CD4-positive, alpha-beta memory T cell (primary cell): Measurements from ENCODE around the gene MAPK8IP1. TPM values are rescaled to one million over a fixed set of nuclear protein-coding genes. Genes with fewer than 3 reads are reported as not detected.

Source experiments
- CTCF ChIA-PET: fragments of 350-600 bp; sonication (Branson Sonifier 250); formaldehyde crosslinking; loops from one replicate; lab custom pipeline; 2021; ENCODE audit warnings: inconsistent platforms; ENCODE audit not compliant: partially characterized antibody; lab: Charles Lee
- POLR2A ChIA-PET: fragments of 350-600 bp; sonication (Branson Sonifier 250); formaldehyde crosslinking; loops from one replicate; lab custom pipeline; 2021; ENCODE audit not compliant: partially characterized antibody; lab: Charles Lee
- DNase-seq, 5 donors: peaks; one replicate each; pipeline versions ENCODE4 v3.0.0 to v3.0.0-alpha.2; 2020 to 2022; ENCODE audit warnings: mixed read lengths in 1 of 5
- H3K27ac ChIP-seq: one replicate; pipeline ENCODE4 v1.7.0; 2013; ENCODE audit warnings: low read depth, low read length
- H3K27me3 ChIP-seq: 2 replicates; pipeline ENCODE4 v1.7.0; 2013; ENCODE audit warnings: mild to moderate bottlenecking, low read length, moderate library complexity; ENCODE audit not compliant: insufficient read depth
- H3K36me3 ChIP-seq: 2 replicates; pipeline ENCODE4 v1.7.0; 2013; ENCODE audit warnings: mild to moderate bottlenecking, low read length, moderate library complexity; ENCODE audit not compliant: insufficient read depth
- H3K4me1 ChIP-seq: 2 replicates; pipeline ENCODE4 v1.7.0; 2013; ENCODE audit warnings: mild to moderate bottlenecking, low read length, moderate library complexity; ENCODE audit not compliant: insufficient read depth
- H3K4me3 ChIP-seq, 2 donors: one replicate each; pipeline ENCODE4 v1.7.0; 2013; ENCODE audit warnings: low read length in 2 of 2, mild to moderate bottlenecking in 1 of 2
- H3K9me3 ChIP-seq, 2 donors: one replicate each; pipeline ENCODE4 v1.7.0; 2013; ENCODE audit warnings: low read length in 2 of 2, control low read depth in 1 of 2; ENCODE audit not compliant: control insufficient read depth in 1 of 2
- H3K27ac Mint-ChIP-seq, 7 donors: one replicate each; pipeline ENCODE4 v1.8.0; 2020 to 2021; ENCODE audit warnings: mixed read lengths in 7 of 7, mild to moderate bottlenecking in 6 of 7, inconsistent platforms in 3 of 7, moderate library complexity in 3 of 7
- H3K27me3 Mint-ChIP-seq, 2 donors: one replicate each; pipeline ENCODE4 v1.8.0; 2020 to 2021; ENCODE audit warnings: mixed read lengths in 2 of 2
- H3K36me3 Mint-ChIP-seq, 2 donors: one replicate each; pipeline ENCODE4 v1.8.0; 2020 to 2021; ENCODE audit warnings: mixed read lengths in 2 of 2, inconsistent platforms in 1 of 2, mild to moderate bottlenecking in 1 of 2
- H3K4me1 Mint-ChIP-seq, 4 donors: one replicate each; pipeline ENCODE4 v1.8.0; 2020 to 2021; ENCODE audit warnings: mixed read lengths in 4 of 4, mild to moderate bottlenecking in 1 of 4
- H3K4me3 Mint-ChIP-seq, 8 donors: one replicate each; pipeline ENCODE4 v1.8.0; 2020 to 2021; ENCODE audit warnings: mixed read lengths in 8 of 8, mild to moderate bottlenecking in 7 of 8, moderate library complexity in 6 of 8, inconsistent platforms in 3 of 8
- H3K9me3 Mint-ChIP-seq, 8 donors: one replicate each; pipeline ENCODE4 v1.8.0; 2020 to 2021; ENCODE audit warnings: mixed read lengths in 8 of 8, mild to moderate bottlenecking in 5 of 8, inconsistent platforms in 3 of 8, moderate library complexity in 1 of 8
- intact Hi-C: fragments of 100-400 bp; cut with micrococcal nuclease; formaldehyde crosslinking; loops from one replicate; pipeline ENCODE4 v1.15.1; 2023
- polyA plus RNA-seq, 2 donors: library from polyadenylated mRNA; unstranded; fragments of 300-500 nt; fragmentation: Illumina TruSeq; gene quantifications; one replicate each; pipeline ENCODE4 v1.2.3, GENCODE V29; 2021
- total RNA-seq, 2 experiments: library from RNA; stranded (reverse); gene quantifications; one replicate each; pipeline ENCODE4 v1.2.3, GENCODE V29; 2021

MAPK8IP1 gene
- total and polyA plus RNA-seq, 4 experiments from 2014 or later, result 0.06 to 0.86 (median 0.40) TPM

- no peak for DNase-seq
- peaks cover 23 to 54% (median 39%) of the 10 kb centered on the region in 4 donors for H3K4me1 Mint-ChIP-seq
- no peak overlapping the region for H3K4me3 ChIP-seq
- no peaks in the 10 kb centered on the region for H3K27me3 ChIP-seq
- POLR2A ChIA-PET, result interaction anchor here (6.2 kb wide), 1 partner anchor 8 kb away, joined by 77 read pairs; the partner anchor contains the start of gene PEX16
- H3K9me3 ChIP-seq, result no peaks in the 10 kb centered on the region
- intact Hi-C loops, result no loop called here
- CTCF ChIA-PET, result interaction anchor here (1.0 kb wide), 1 partner anchor 39 kb away, joined by 3 read pairs; no protein-coding TSS in a partner anchor
- H3K27ac ChIP-seq, result no peak overlapping the region
- peak overlapping the region in 3 of 7 donors; percentile 54 to 76 (median 66) for H3K27ac Mint-ChIP-seq
- H3K4me3 Mint-ChIP-seq, result peak overlapping the region in 2 of 8 donors; percentile 28 to 31
- peaks cover 0 to 6% of the 10 kb centered on the region in 2 donors for H3K36me3 Mint-ChIP-seq
- H3K9me3 Mint-ChIP-seq, result peaks cover 0 to 2% (median 0%) of the 10 kb centered on the region in 8 donors
- H3K36me3 ChIP-seq, result no peaks in the 10 kb centered on the region
- H3K27me3 Mint-ChIP-seq, result peaks cover 0 to 1% of the 10 kb centered on the region in 2 donors
- peaks cover 37% of the 10 kb centered on the region for H3K4me1 ChIP-seq
These were observed 40.1 kb downstream of the MAPK8IP1 start for GRCh38 chr11:45925550-45925949.

DNA sequence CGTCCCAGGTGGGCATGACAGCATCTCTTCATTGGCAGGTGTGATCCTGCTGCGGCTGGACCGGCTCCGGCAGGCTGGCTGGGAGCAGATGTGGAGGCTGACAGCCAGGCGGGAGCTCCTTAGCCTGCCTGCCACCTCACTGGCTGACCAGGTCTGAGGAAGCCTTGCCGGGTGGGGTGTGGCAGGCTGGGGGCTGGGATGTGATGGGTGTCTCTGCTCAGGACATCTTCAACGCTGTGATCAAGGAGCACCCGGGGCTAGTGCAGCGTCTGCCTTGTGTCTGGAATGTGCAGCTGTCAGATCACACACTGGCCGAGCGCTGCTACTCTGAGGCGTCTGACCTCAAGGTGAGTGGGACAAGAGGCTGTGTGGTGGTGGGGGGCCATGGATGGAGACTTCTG is 40.5 kb downstream of the MAPK8IP1 start:
- ChIA-PET CTCF (interaction anchor here (1.0 kb wide), 1 partner anchor 39 kb away, joined by 3 read pairs; no protein-coding TSS in a partner anchor), POLR2A (interaction anchor here (6.2 kb wide), 1 partner anchor 8 kb away, joined by 77 read pairs; the partner anchor contains the start of gene PEX16)
- peaks cover 41% of the 10 kb centered on the region for H3K4me1 ChIP-seq
- H3K36me3 Mint-ChIP-seq, result peaks cover 0 to 6% of the 10 kb centered on the region in 2 donors
- H3K27me3 ChIP-seq, result no peaks in the 10 kb centered on the region
- no peaks in the 10 kb centered on the region for H3K36me3 ChIP-seq
- no peak overlapping the region for H3K4me3 ChIP-seq
- intact Hi-C loops, result no loop called here
- peaks cover 0 to 2% (median 0%) of the 10 kb centered on the region in 8 donors for H3K9me3 Mint-ChIP-seq
- H3K27ac ChIP-seq, result no peak overlapping the region
- DNase-seq, result no peak
- no peak overlapping the region for H3K4me3 Mint-ChIP-seq
- H3K27me3 Mint-ChIP-seq, result peaks cover 0 to 1% of the 10 kb centered on the region in 2 donors
- H3K9me3 ChIP-seq, result no peaks in the 10 kb centered on the region
- peaks cover 24 to 54% (median 40%) of the 10 kb centered on the region in 4 donors for H3K4me1 Mint-ChIP-seq
- H3K27ac Mint-ChIP-seq, result peak overlapping the region in 2 of 7 donors; percentile 54 to 66

GRCh38 chr11:45926536-45927331 is 41.3 kb downstream of the MAPK8IP1 start:
- Histone ChIP-seq H3K27ac (no peak overlapping the region), H3K27me3 (no peaks in the 10 kb centered on the region), H3K9me3 (no peaks in the 10 kb centered on the region), H3K4me3 (no peak overlapping the region), H3K4me1 (peaks cover 44% of the 10 kb centered on the region), H3K36me3 (no peaks in the 10 kb centered on the region)
- H3K27ac Mint-ChIP-seq, result peak overlapping the region in 5 of 7 donors; percentile 29 to 78 (median 47)
- intact Hi-C loops, result no loop called here
- peaks cover 3 to 9% of the 10 kb centered on the region in 2 donors for H3K36me3 Mint-ChIP-seq
- CTCF ChIA-PET, result interaction anchor here (2.0 kb wide), 1 partner anchor 38 kb away, joined by 6 read pairs; no protein-coding TSS in a partner anchor
- POLR2A ChIA-PET, result interaction anchor here (0.5 to 6.2 kb wide), 2 partner anchors 9 to 1709 kb away, joined by 3 to 77 read pairs; partner anchors contain the start of gene PEX16
- H3K9me3 Mint-ChIP-seq, result peaks cover 0 to 2% (median 0%) of the 10 kb centered on the region in 8 donors
- H3K4me3 Mint-ChIP-seq, result no peak overlapping the region
- peaks cover 0 to 1% of the 10 kb centered on the region in 2 donors for H3K27me3 Mint-ChIP-seq
- peaks cover 25 to 55% (median 42%) of the 10 kb centered on the region in 4 donors for H3K4me1 Mint-ChIP-seq
- no peak for DNase-seq

GRCh38 chr11:45927332-45927683 is 41.9 kb downstream of the MAPK8IP1 start:
- Mint-ChIP-seq H3K4me1 (peaks cover 26 to 59% (median 43%) of the 10 kb centered on the region in 4 donors), H3K4me3 (no peak overlapping the region), H3K36me3 (peaks cover 6 to 9% of the 10 kb centered on the region in 2 donors), H3K27me3 (peaks cover 0 to 1% of the 10 kb centered on the region in 2 donors), H3K27ac (peak overlapping the region in 4 of 7 donors; percentile 29 to 78 (median 58)), H3K9me3 (peaks cover 0 to 2% (median 0%) of the 10 kb centered on the region in 8 donors)
- Histone ChIP-seq H3K27me3 (no peaks in the 10 kb centered on the region), H3K9me3 (no peaks in the 10 kb centered on the region), H3K36me3 (no peaks in the 10 kb centered on the region), H3K4me1 (peaks cover 47% of the 10 kb centered on the region), H3K27ac (no peak overlapping the region), H3K4me3 (no peak overlapping the region)
- no peak for DNase-seq
- ChIA-PET CTCF (interaction anchor here (2.0 kb wide), 1 partner anchor 38 kb away, joined by 6 read pairs; no protein-coding TSS in a partner anchor), POLR2A (interaction anchor here (6.2 kb wide), 1 partner anchor 9 kb away, joined by 77 read pairs; the partner anchor contains the start of gene PEX16)
- intact Hi-C loops, result no loop called here

- H3K9me3 ChIP-seq, result no peaks in the 10 kb centered on the region
- no peak overlapping the region for H3K27ac ChIP-seq
- ChIA-PET POLR2A (interaction anchor here (6.2 kb wide), 1 partner anchor 10 kb away, joined by 77 read pairs; the partner anchor contains the start of gene PEX16), CTCF (interaction anchor here (1.2 to 2.0 kb wide), 3 partner anchors 10 to 85 kb away, joined by 5 to 6 read pairs (median 5); partner anchors contain the start of gene PEX16)
- Mint-ChIP-seq H3K36me3 (peaks cover 7 to 10% of the 10 kb centered on the region in 2 donors), H3K4me3 (no peak overlapping the region), H3K27ac (peak overlapping the region in 5 of 7 donors; percentile 23 to 78 (median 62)), H3K4me1 (peaks cover 28 to 63% (median 47%) of the 10 kb centered on the region in 4 donors), H3K27me3 (peaks cover 0 to 1% of the 10 kb centered on the region in 2 donors), H3K9me3 (peaks cover 0 to 2% (median 0%) of the 10 kb centered on the region in 8 donors)
- H3K36me3 ChIP-seq, result no peaks in the 10 kb centered on the region
- no peak overlapping the region for H3K4me3 ChIP-seq
- peaks cover 47% of the 10 kb centered on the region for H3K4me1 ChIP-seq
- intact Hi-C loops, result no loop called here
- no peaks in the 10 kb centered on the region for H3K27me3 ChIP-seq
- DNase-seq, result no peak
These were observed 42.4 kb downstream of the MAPK8IP1 start for GRCh38 chr11:45927684-45928413.

DNA sequence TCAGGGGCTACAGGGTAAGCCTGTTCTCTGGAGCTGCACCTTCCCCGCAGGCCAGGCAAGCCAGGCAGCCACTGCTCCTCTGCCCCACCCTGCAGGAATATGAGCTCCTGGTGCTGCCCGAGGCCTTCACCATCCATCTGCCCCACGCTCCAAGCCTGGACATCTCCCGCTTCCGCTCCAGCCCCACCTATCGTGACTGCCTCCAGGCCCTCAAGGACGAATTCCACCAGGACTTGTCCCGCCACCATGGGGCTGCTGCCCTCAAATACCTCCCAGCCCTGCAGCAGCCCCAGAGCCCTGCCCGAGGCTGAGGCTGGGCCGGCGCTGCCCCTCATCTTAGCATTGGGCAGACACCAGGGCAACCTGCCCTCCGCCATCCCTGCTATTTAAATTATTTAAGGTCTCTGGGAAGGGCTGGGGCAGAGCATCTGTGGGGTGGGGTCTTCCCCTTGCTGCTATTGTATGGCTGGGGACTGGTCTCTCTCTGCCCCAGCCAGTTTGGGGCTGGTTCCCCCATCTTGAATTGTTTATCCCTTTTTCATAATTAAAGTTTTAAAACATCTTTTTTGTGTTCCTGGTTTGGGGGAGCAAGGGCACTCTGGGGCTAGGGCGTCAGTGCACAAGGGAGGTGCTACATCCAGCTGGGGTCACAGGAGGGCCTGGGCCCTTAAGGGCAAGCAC is 43.2 kb downstream of the MAPK8IP1 start:
- Mint-ChIP-seq H3K36me3 (peaks cover 7 to 15% of the 10 kb centered on the region in 2 donors), H3K27ac (peak overlapping the region; percentile 7 to 78 (median 62)), H3K4me3 (peak overlapping the region in 2 of 8 donors; percentile 20 to 26), H3K4me1 (peaks cover 26 to 58% (median 44%) of the 10 kb centered on the region in 4 donors), H3K9me3 (peaks cover 0 to 2% (median 0%) of the 10 kb centered on the region in 8 donors), H3K27me3 (no peaks in the 10 kb centered on the region)
- no peak for DNase-seq
- intact Hi-C loops, result no loop called here
- Histone ChIP-seq H3K4me3 (no peak overlapping the region), H3K27ac (no peak overlapping the region), H3K4me1 (peaks cover 42% of the 10 kb centered on the region), H3K27me3 (no peaks in the 10 kb centered on the region), H3K36me3 (peaks cover 5% of the 10 kb centered on the region), H3K9me3 (no peaks in the 10 kb centered on the region)
- POLR2A ChIA-PET, result interaction anchor here (6.2 kb wide), 1 partner anchor 11 kb away, joined by 77 read pairs; the partner anchor contains the start of gene PEX16
- CTCF ChIA-PET, result interaction anchor here (1.2 to 2.8 kb wide), 4 partner anchors 11 to 86 kb away, joined by 5 to 14 read pairs (median 6); partner anchors contain the start of gene PEX16
